ENCODE data around the gene ERC1.

Gene ERC1

DNA sequence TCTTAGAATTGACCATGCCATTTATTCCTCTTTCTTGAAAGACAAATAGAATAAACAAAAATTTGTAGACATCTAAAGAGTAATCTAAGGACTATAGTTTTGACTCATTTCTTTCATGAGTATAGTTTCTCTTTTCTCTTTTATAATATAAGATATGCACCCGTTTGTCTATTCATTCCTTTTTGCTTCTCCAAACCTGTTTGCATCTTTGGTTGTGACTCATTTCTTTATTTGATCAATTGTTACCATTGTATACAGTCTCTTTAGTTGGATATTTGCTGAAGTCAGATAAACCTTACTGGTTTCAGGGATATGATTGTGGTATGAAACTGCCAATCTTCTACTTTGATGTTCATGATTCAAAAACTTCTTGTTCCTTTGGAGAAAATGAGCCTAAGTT, 334.6 kb downstream of the ERC1 start:
- H3K4me1 ChIP-seq (ENCODE audit: low read length) = no peaks in the 10 kb centered on the region
- no peaks in the 10 kb centered on the region for H3K27me3 ChIP-seq (replicated peaks; ENCODE audit: insufficient read depth, low read length)
- no peaks in the 10 kb centered on the region for H3F3A ChIP-seq (ENCODE audit: insufficient read depth, low read length)
- H3K9me3 ChIP-seq (replicated peaks; ENCODE audit: insufficient read depth, low read length) = no peaks in the 10 kb centered on the region
- no peaks in the 10 kb centered on the region for H4K20me1 ChIP-seq (ENCODE audit: insufficient read depth, low read length)
- TF ChIP-seq CTCF (IDR thresholded peaks at IDR 0.05; ENCODE audit: low read length) = no peak
- no peak for TF ChIP-seq EZH2phosphoT487 (IDR thresholded peaks at IDR 0.05; ENCODE audit: low read length)
- no peak for TF ChIP-seq EZH2 (optimal IDR thresholded peaks at IDR 0.05; ENCODE audit: low read depth, low read length)
- no peaks in the 10 kb centered on the region for H3K9me2 ChIP-seq (replicated peaks; ENCODE audit: insufficient read depth, low read length)
- no peak overlapping the region for H3K4me2 ChIP-seq (ENCODE audit: low read depth, low read length)
- no peak overlapping the region for H2AFZ ChIP-seq (ENCODE audit: low read length)
- H3K9ac ChIP-seq (ENCODE audit: low read length) = no peak overlapping the region
- H3K79me2 ChIP-seq (ENCODE audit: low read length) = no peaks in the 10 kb centered on the region
- DNase-seq = no peak
- H3K4me3 ChIP-seq (ENCODE audit: low read length) = no peak overlapping the region
- no peaks in the 10 kb centered on the region for H3K36me3 ChIP-seq (replicated peaks; ENCODE audit: insufficient read depth, low read length)
- H3K27ac ChIP-seq (ENCODE audit: low read length) = no peak overlapping the region

- Histone ChIP-seq H3K27ac (ENCODE audit: low read length) (no peak overlapping the region), H3K9me2 (replicated peaks; ENCODE audit: insufficient read depth, low read length) (no peaks in the 10 kb centered on the region), H3K4me3 (ENCODE audit: low read length) (no peak overlapping the region), H3K9ac (ENCODE audit: low read length) (no peak overlapping the region), H3K4me1 (ENCODE audit: low read length) (no peaks in the 10 kb centered on the region), H3K4me2 (ENCODE audit: low read depth, low read length) (no peak overlapping the region), H3K9me3 (replicated peaks; ENCODE audit: insufficient read depth, low read length) (no peaks in the 10 kb centered on the region), H3K27me3 (replicated peaks; ENCODE audit: insufficient read depth, low read length) (no peaks in the 10 kb centered on the region), H2AFZ (ENCODE audit: low read length) (no peak overlapping the region), H3K79me2 (ENCODE audit: low read length) (no peaks in the 10 kb centered on the region), H4K20me1 (ENCODE audit: insufficient read depth, low read length) (no peaks in the 10 kb centered on the region), H3F3A (ENCODE audit: insufficient read depth, low read length) (no peaks in the 10 kb centered on the region), H3K36me3 (replicated peaks; ENCODE audit: insufficient read depth, low read length) (no peaks in the 10 kb centered on the region)
- no peak for TF ChIP-seq EZH2 (optimal IDR thresholded peaks at IDR 0.05; ENCODE audit: low read depth, low read length)
- TF ChIP-seq CTCF (IDR thresholded peaks at IDR 0.05; ENCODE audit: low read length) = no peak
- TF ChIP-seq EZH2phosphoT487 (IDR thresholded peaks at IDR 0.05; ENCODE audit: low read length) = no peak
- no peak for DNase-seq
Observed at GRCh38 chr12:1326258-1326657, 335.2 kb downstream of the ERC1 start.

DNA sequence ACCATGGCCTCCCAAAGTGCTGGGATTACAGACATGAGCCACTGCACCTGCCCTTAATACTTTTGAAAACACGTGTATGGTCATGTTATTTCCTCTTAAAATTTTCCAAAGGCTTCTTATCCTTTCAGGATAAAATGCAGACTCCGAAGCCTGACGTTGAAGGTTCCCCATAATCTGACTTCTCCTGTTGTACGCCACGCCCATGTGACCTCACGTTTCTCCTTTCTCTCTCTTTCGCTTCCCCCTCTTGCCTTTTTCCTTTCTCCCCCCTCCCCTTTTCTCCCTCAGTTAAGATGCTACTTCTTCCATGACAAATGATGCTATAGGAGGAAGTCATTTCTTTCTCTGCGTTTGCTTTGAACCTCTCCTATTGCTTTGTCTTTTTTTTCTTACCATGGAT, 337.4 kb downstream of the ERC1 start:
- Histone ChIP-seq H3K27ac (ENCODE audit: low read length) (no peak overlapping the region), H3K4me1 (ENCODE audit: low read length) (no peaks in the 10 kb centered on the region), H3K4me3 (ENCODE audit: low read length) (no peak overlapping the region), H3K9me3 (replicated peaks; ENCODE audit: insufficient read depth, low read length) (no peaks in the 10 kb centered on the region), H3K79me2 (ENCODE audit: low read length) (no peaks in the 10 kb centered on the region), H3F3A (ENCODE audit: insufficient read depth, low read length) (no peaks in the 10 kb centered on the region), H4K20me1 (ENCODE audit: insufficient read depth, low read length) (no peaks in the 10 kb centered on the region), H3K4me2 (ENCODE audit: low read depth, low read length) (no peak overlapping the region), H3K36me3 (replicated peaks; ENCODE audit: insufficient read depth, low read length) (no peaks in the 10 kb centered on the region), H3K9ac (ENCODE audit: low read length) (no peak overlapping the region), H3K27me3 (replicated peaks; ENCODE audit: insufficient read depth, low read length) (no peaks in the 10 kb centered on the region), H2AFZ (ENCODE audit: low read length) (no peak overlapping the region), H3K9me2 (replicated peaks; ENCODE audit: insufficient read depth, low read length) (no peaks in the 10 kb centered on the region)
- no peak for DNase-seq
- TF ChIP-seq EZH2phosphoT487 (IDR thresholded peaks at IDR 0.05; ENCODE audit: low read length) = no peak
- no peak for TF ChIP-seq EZH2 (optimal IDR thresholded peaks at IDR 0.05; ENCODE audit: low read depth, low read length)
- no peak for TF ChIP-seq CTCF (IDR thresholded peaks at IDR 0.05; ENCODE audit: low read length)

Data from MM.1S (cell line).